ENCODE data around the gene DIPK1B.
A peak's percentile ranks its signal among the peaks of the same experiment; 100 is the strongest.

Gene DIPK1B

DNA sequence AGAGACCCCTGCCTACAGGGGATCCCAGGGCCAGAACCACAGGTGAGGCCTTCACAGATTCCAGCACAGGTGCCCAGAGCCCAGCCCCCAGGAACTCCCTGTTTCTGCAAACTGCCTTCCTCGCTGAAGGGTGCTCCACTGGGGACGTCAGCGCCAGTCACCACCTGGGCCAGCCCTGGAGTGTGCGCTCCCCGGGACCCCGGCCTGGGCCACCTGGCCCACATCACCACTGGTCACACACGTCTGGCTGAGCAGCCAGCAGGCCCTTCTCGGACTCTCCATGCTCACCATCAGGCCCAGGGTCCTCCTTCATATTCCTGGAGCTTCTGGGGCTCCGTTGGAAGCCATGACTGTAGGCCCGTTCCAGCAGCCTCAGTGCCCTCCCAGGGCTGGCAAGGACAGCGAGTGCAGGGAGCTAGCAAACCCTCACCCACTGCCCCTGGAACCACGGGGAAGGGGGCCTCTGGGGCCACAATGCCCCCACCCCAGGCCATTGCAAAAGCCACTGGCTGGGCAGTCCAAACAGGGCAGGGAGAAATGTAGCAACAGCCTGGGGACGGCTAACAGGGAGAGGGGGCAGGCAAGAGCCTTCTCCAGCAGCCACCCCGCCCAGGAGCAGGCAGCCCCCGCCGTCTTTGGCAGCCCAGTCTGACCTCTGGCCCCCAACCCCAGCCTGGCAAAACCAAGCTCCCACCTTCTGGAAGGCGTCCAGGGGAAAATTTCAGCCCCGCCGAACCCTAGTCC is 26.4 kb upstream of the DIPK1B start:
- no peak overlapping the region for H3K27ac Mint-ChIP-seq (ENCODE audit: low read depth)
- no peak for ATAC-seq (replicated peaks; ENCODE audit: extremely low read depth, poor library complexity, severe bottlenecking)
- DNase-seq (ENCODE audit: low spot score in 2 of 2), result no peak
- H3K4me1 Mint-ChIP-seq, result no peaks in the 10 kb centered on the region
- peak overlapping the region; percentile 68 for H3K4me3 Mint-ChIP-seq
- H3K36me3 Mint-ChIP-seq (ENCODE audit: insufficient read depth), result no peaks in the 10 kb centered on the region
- no peaks in the 10 kb centered on the region for H3K27me3 Mint-ChIP-seq
- H3K9me3 Mint-ChIP-seq, result no peaks in the 10 kb centered on the region

DNA sequence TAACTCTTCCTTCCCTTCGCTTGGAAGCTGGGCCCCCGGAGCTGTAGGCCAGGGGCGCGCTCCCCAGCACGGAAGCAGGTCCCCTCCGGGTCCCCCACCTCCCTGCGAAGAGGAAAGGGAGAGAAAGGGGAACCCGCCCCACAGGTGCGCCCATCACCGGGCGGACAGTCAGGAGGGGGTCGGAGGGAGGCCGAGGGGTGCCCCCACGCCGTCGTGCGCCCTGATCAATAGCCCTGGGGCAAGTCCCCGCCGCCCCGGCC is 25.9 kb upstream of the DIPK1B start:
- Mint-ChIP-seq H3K9me3 (no peaks in the 10 kb centered on the region), H3K36me3 (ENCODE audit: insufficient read depth) (no peaks in the 10 kb centered on the region), H3K4me3 (peak overlapping the region; percentile 68), H3K27ac (ENCODE audit: low read depth) (no peak overlapping the region), H3K4me1 (no peaks in the 10 kb centered on the region), H3K27me3 (no peaks in the 10 kb centered on the region)
- DNase-seq (ENCODE audit: low spot score in 2 of 2) (no peak), ATAC-seq (replicated peaks; ENCODE audit: extremely low read depth, poor library complexity, severe bottlenecking) (no peak)

DNA sequence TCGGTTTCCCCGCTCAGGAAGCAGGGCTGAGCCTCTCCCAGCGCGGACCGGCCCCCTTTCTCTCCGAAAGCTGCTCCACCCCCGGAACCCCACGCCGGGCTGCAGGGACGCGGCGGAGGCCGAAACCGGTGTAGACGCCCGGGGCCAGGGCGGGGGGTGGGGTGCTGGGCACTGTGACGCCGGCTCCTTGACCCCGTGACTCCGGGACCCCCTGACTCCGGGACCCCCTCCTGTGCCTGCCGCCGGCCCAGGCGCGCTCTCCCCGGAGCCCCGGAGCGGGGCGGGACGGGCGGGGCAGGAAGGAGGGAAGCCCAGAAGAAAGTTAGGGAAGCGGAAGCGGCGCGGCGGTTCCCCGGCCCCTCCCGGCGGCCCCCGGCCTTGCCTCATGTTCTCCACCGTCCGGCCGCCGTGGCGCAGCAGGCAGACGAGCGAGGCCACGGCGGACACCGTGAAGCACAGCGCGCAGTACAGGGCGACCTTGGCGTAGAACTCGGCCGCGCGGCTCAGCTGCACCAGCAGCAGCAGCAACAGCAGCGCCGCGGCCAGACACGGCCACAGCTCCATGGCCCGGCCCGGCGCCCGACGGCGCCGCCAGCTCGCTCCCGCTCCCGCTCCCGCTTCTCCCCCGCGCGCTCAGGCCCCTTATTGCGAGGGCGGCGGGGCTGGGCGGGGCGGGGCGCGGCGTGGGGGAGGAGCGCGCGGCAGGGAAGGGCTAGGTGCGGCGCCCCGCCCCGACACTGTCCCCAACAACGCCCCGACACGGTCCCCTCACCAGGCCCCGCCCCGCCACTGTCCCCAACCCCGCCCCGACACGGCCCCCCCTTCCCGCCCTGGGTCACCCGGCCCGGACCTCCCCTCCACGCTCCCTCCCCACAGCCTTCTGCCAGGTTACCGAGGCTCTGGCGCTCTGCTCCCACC is 25.3 kb upstream of the DIPK1B start, which contains the start of gene AGPAT2:
Gene AGPAT2 (minus strand): TSS at position 664 of the 918 bp plus-strand sequence. CDS start 100 bp downstream, at position 564.
- Mint-ChIP-seq H3K27me3 (no peaks in the 10 kb centered on the region), H3K4me1 (no peaks in the 10 kb centered on the region), H3K36me3 (ENCODE audit: insufficient read depth) (no peaks in the 10 kb centered on the region), H3K9me3 (no peaks in the 10 kb centered on the region), H3K27ac (ENCODE audit: low read depth) (no peak within 1 kb of the TSS), H3K4me3 (peak within 1 kb of the TSS; percentile 68)
- DNase-seq (ENCODE audit: low spot score in 2 of 2) (no peak), ATAC-seq (replicated peaks; ENCODE audit: extremely low read depth, poor library complexity, severe bottlenecking) (peak; percentile 71)

DNA sequence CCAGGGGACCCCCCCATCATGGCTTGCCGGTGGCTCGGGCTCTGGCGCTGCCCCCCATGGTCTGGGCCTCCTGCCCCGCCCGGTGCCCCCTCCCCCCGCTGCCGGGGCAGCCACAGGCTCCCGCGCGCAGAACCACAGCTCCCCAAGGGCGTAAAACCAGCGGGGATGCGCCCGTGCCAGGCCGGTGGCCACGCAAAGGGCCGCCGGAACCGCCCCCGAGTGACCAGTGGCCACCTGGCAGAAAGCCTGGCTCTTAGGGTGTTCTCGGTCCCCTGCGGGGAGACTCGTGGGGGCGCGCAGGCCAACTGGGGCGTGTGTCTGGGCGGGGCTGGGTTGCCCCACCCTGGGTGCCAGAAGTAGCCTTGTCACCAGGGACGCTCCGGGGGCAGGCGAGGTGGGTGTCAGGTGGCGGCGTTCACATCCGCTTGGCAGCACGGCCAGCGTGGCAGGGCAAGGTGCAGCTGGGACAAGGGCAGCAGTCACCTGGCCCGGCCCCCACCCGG is 24.6 kb upstream of the DIPK1B start:
- DNase-seq (ENCODE audit: low spot score in 2 of 2) (no peak), ATAC-seq (replicated peaks; ENCODE audit: extremely low read depth, poor library complexity, severe bottlenecking) (peak; percentile 15)
- no peaks in the 10 kb centered on the region for H3K36me3 Mint-ChIP-seq (ENCODE audit: insufficient read depth)
- H3K9me3 Mint-ChIP-seq, result no peaks in the 10 kb centered on the region
- H3K27me3 Mint-ChIP-seq, result no peaks in the 10 kb centered on the region
- H3K4me1 Mint-ChIP-seq, result no peaks in the 10 kb centered on the region
- no peak overlapping the region for H3K27ac Mint-ChIP-seq (ENCODE audit: low read depth)
- peak overlapping the region; percentile 68 for H3K4me3 Mint-ChIP-seq

DNA sequence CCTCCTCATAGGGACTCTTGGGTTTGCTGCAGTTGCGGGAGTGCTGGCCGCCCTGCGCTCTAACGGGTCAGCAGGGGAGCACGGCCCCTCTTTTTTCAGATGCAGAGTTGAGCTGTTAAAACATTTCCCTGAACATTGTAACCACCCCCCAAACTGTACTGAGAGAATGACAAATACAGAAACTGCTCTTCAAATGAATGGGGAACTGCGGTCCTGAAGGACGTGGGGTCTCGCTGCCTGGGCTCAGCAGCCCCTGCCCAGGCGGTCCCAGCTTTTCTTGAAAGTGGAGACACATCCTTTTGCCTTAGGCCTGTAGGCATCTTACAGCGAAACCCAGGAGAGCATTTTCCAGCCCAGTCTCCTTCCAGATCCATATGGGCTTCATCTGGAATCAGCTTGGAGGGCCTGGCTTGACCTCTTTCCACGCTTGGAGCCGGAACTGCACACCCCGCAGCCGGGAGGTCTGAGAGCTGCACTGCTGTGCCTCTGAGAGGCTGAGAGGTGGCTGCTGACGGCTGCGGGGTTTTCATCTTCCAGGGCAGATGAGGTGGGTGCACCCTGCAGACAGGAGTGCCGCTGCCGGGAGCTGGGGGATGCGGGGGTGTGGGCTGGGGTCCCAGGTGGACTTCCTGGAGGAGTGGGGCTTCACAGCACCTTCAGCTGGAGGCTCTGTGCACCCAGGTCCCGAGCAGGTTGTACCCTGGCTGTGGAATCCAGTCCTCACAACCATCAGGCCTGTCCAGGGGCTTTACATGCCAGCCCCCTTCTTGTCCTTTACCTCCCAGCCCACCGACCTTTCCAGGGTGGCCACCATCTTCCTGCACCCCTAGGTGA is 23.9 kb upstream of the DIPK1B start:
- ATAC-seq (replicated peaks; ENCODE audit: extremely low read depth, poor library complexity, severe bottlenecking), result no peak
- Mint-ChIP-seq H3K4me1 (no peaks in the 10 kb centered on the region), H3K9me3 (no peaks in the 10 kb centered on the region), H3K36me3 (ENCODE audit: insufficient read depth) (no peaks in the 10 kb centered on the region), H3K27ac (ENCODE audit: low read depth) (no peak overlapping the region), H3K4me3 (peak overlapping the region; percentile 68), H3K27me3 (peaks cover 7% of the 10 kb centered on the region)
- DNase-seq (ENCODE audit: low spot score in 2 of 2), result no peak

DNA sequence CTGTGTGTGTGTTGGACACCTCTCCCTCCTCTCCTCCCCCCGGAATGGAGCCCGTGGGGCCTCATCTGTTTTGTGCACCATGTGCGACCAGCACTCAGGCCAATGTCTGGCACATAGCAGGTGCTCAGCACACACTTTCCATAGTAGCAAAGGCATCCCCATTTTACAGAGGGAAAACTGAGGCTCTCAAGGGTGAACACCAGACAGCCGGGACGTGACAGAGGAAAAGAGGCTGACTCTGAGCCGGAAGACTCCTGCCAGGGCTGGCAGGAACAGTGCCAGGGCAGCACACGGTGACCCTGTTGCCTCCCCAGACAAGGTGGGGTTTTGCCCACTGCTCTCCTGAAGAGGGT is 23.3 kb upstream of the DIPK1B start:
- H3K4me3 Mint-ChIP-seq, result peak overlapping the region; percentile 35
- H3K4me1 Mint-ChIP-seq, result no peaks in the 10 kb centered on the region
- no peaks in the 10 kb centered on the region for H3K9me3 Mint-ChIP-seq
- DNase-seq (ENCODE audit: low spot score in 2 of 2), result no peak
- H3K27ac Mint-ChIP-seq (ENCODE audit: low read depth), result no peak overlapping the region
- no peaks in the 10 kb centered on the region for H3K36me3 Mint-ChIP-seq (ENCODE audit: insufficient read depth)
- no peak for ATAC-seq (replicated peaks; ENCODE audit: extremely low read depth, poor library complexity, severe bottlenecking)
- peaks cover 9% of the 10 kb centered on the region for H3K27me3 Mint-ChIP-seq

DNA sequence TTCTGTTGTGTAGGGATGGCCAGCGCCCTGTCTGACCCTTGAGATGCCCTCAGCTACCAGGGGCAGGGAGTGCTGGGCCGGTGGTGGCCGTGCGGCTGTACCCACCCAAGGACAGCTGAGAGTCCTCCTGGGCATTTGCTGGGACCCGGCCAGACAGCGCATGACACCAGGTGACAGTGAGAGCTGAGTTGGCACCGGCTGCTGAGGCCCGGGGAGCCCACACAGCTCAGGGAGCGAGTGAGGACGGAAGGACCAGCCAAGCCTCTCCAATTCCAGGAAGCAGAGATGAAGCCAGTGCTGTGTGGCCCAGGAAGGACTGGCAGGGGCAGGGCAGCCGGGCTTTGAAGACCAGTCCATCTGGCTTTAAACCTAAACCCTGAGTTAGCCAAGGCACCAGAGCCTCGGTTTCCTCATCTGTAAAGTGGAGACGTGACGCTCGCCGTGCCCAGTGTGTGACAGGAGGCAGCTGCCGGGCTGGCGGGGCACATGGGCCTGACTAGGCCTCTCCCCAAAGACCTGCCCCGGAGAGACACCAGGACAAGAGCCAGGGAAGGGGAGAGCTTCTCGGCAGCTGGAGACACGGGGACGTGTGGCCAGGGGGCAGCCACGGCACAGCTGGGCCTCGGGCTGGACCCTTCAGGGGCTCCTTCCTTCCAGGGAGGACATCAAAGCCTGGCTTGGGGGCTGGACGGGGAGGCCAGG is 22.1 kb upstream of the DIPK1B start:
- ATAC-seq (replicated peaks; ENCODE audit: extremely low read depth, poor library complexity, severe bottlenecking) (no peak), DNase-seq (ENCODE audit: low spot score in 2 of 2) (no peak)
- Mint-ChIP-seq H3K4me3 (no peak overlapping the region), H3K4me1 (no peaks in the 10 kb centered on the region), H3K27me3 (peaks cover 9% of the 10 kb centered on the region), H3K27ac (ENCODE audit: low read depth) (no peak overlapping the region), H3K9me3 (no peaks in the 10 kb centered on the region), H3K36me3 (ENCODE audit: insufficient read depth) (peaks cover 2% of the 10 kb centered on the region)

DNA sequence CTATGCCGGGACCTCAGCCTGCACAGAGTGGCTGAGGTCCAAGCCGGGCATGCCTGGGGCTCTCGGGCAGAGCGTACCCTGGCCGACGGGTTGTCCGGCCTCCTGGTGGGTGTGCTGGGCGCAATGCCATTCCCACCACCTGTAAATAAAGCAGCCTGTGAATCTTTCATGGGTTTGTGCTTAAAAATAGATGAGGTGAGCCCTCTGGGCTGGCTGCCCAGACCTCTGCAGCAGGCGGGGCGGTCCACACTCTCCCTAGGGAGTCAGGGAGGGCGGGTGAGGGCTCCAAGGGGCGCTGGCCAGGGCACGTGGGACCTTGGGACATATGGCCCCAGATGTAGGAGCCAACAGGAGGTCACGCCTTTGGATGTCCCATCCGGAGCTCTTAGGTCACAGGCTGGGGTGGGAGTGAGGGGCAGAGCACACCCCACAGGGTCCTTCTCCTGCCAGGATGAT is 21.5 kb upstream of the DIPK1B start:
- Mint-ChIP-seq H3K9me3 (no peaks in the 10 kb centered on the region), H3K27ac (ENCODE audit: low read depth) (no peak overlapping the region), H3K36me3 (ENCODE audit: insufficient read depth) (peaks cover 2% of the 10 kb centered on the region), H3K27me3 (peaks cover 9% of the 10 kb centered on the region), H3K4me3 (no peak overlapping the region), H3K4me1 (no peaks in the 10 kb centered on the region)
- ATAC-seq (replicated peaks; ENCODE audit: extremely low read depth, poor library complexity, severe bottlenecking) (no peak), DNase-seq (ENCODE audit: low spot score in 2 of 2) (no peak)

DNA sequence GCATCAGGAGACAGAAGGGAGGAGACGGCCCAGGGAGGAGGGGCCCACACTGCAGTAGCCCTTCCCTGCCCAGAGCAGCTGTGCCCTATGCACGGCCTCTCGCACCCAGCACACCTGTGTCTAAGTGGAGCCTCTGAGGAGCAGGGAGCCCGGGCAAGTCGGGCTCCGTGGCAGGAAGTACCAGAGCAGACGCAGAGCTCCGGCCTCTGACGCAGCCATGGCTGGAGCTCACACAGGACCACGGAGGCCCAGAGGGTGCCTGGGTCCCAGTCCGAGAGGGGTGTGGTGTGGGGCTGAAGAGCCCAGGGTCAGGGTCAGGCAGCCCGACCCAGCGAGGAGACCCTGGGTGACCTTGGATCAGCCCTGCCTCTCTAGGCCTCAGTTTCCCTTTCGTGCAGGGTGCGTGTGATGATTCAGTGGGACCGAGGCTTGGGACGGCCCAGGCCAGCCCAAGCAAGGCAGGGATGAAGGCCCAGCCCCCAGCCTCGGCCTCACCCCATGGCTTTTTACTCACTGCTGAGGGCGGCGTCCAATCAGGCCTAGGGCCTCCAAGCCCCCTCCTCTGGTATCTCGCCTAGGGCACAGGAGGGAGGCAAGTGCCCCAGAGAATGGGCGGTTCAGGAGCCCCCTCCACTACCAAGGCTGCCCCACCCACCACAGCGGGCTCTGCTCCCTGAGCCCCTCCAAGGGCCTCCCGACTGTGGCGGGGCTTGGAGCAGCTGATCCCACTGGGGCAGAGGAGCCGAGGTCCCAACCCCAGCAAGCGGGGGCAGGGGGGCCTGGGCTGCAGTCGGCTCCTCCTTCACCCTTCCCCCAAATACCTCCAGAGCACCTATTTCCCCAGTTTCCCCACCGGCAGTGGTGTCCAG is 20.8 kb upstream of the DIPK1B start:
- DNase-seq (ENCODE audit: low spot score in 2 of 2) (no peak), ATAC-seq (replicated peaks; ENCODE audit: extremely low read depth, poor library complexity, severe bottlenecking) (no peak)
- peaks cover 2% of the 10 kb centered on the region for H3K36me3 Mint-ChIP-seq (ENCODE audit: insufficient read depth)
- H3K9me3 Mint-ChIP-seq, result no peaks in the 10 kb centered on the region
- no peak overlapping the region for H3K27ac Mint-ChIP-seq (ENCODE audit: low read depth)
- no peak overlapping the region for H3K4me3 Mint-ChIP-seq
- H3K27me3 Mint-ChIP-seq, result peaks cover 9% of the 10 kb centered on the region
- H3K4me1 Mint-ChIP-seq, result no peaks in the 10 kb centered on the region

DNA sequence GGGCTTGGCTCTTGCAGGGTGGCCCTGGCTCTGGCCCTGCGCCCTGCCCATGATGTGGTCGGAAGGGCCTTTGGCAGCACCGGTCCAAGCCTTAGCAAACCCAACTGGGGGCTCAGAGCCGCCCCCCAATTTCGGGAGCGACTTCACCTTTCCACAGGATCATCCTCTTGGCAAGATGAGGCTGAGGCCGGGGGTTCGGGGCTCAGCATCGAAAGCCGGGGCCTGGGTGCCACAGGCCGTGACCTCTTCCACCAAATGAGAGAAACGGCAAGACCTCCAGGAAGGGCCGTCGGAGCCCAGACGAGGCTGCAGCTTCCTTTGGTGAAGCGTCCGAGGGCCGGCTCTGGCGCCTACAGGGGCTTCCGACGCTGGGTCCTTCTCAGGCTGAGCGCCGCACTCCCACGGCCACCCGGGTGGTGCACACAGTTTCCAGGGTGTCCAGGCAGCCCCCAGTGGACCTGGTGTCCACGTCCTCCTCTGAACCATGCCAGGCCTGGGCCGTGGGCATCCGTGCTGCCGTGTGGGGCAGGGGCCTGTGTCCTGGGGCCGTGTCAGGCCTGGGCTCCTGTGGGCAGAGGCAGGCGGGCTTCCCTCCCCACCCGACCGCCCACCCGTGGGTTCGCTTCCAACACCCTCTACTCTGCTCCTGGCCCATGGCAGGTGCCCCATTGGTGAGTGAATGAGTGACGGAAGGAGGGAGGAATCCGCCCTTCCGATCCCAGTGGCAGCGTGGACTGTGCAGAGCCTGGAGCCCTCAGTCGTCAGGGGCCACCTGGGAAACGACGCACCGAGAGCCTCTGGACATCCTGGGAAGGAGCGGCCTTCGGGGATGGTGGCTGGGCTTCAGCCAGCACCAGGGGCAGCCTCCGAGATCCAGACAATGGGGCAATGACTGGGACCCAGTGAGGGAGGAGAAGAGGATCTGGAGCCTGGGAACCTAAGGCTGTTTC is 19.9 kb upstream of the DIPK1B start:
- Mint-ChIP-seq H3K27me3 (peaks cover 15% of the 10 kb centered on the region), H3K4me3 (no peak overlapping the region), H3K27ac (ENCODE audit: low read depth) (no peak overlapping the region), H3K4me1 (no peaks in the 10 kb centered on the region), H3K9me3 (no peaks in the 10 kb centered on the region), H3K36me3 (ENCODE audit: insufficient read depth) (peaks cover 4% of the 10 kb centered on the region)
- no peak for ATAC-seq (replicated peaks; ENCODE audit: extremely low read depth, poor library complexity, severe bottlenecking)
- no peak for DNase-seq (ENCODE audit: low spot score in 2 of 2)

DNA sequence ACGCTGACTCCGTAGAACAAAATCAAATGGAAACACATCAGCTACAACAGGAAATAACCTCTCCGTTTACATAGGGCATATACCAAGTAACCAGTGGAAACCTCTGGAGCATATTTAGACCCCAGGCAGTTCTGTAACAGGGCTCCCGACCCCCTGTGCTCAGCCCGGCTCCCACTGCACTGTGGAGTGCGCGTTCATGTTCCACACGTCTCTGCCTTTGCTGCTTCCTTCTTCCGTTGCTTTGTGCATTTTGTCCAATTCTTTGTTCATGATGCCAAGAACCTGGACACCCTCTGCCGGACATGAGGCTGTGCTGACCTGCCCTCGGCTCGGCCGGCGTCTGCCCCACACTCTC is 19.3 kb upstream of the DIPK1B start:
- Mint-ChIP-seq H3K4me1 (no peaks in the 10 kb centered on the region), H3K4me3 (no peak overlapping the region), H3K27ac (ENCODE audit: low read depth) (no peak overlapping the region), H3K36me3 (ENCODE audit: insufficient read depth) (peaks cover 5% of the 10 kb centered on the region), H3K9me3 (no peaks in the 10 kb centered on the region), H3K27me3 (peaks cover 19% of the 10 kb centered on the region)
- no peak for ATAC-seq (replicated peaks; ENCODE audit: extremely low read depth, poor library complexity, severe bottlenecking)
- no peak for DNase-seq (ENCODE audit: low spot score in 2 of 2)
